ENCODE data around the gene RNF13.

Gene RNF13

GRCh38 chr3:149891621-149892020 lies 78.6 kb downstream of the RNF13 start:
- H3K27me3 ChIP-seq (ENCODE audit: control insufficient read depth, insufficient read depth, low read length) = no peaks in the 10 kb centered on the region
- no peak overlapping the region for H3K4me3 ChIP-seq (ENCODE audit: low read length)
- H3K9me3 ChIP-seq (ENCODE audit: control insufficient read depth, insufficient read depth, low read length) = no peaks in the 10 kb centered on the region
- no peak overlapping the region for H3K27ac ChIP-seq (ENCODE audit: low read length)
- DNase-seq (ENCODE audit: low read depth, low spot score) = no peak
- H3K36me3 ChIP-seq (ENCODE audit: control insufficient read depth, insufficient read depth, low read length) = no peaks in the 10 kb centered on the region
- H3K4me1 ChIP-seq (ENCODE audit: control insufficient read depth, insufficient read depth, low read length) = no peaks in the 10 kb centered on the region

DNA sequence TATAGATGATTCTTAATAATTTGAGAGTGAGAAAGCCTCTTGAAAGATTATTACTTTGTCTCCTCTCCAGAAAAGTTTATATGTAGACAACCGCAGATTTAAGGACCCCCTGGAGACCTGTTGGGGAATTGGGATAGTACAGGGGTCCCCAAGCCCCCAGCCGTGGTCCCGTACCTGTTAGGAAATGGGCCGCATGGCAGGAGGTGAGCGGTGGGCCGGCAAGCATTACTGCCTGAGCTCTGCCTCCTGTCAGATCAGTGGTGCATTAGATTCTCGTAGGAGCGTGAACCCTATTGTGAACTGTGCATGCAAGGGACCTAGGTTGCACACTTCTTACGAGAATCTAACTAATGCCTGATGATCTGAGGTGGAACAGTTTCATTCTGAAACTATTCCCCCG lies 79.4 kb downstream of the RNF13 start:
- no peak for DNase-seq (ENCODE audit: low read depth, low spot score)
- H3K4me1 ChIP-seq (ENCODE audit: control insufficient read depth, insufficient read depth, low read length) = no peaks in the 10 kb centered on the region
- H3K27ac ChIP-seq (ENCODE audit: low read length) = no peak overlapping the region
- no CpG with 5 or more reads among the region's 10 CpGs for WGBS (ENCODE audit: insufficient coverage, insufficient read length)
- no peak overlapping the region for H3K4me3 ChIP-seq (ENCODE audit: low read length)
- no peaks in the 10 kb centered on the region for H3K36me3 ChIP-seq (ENCODE audit: control insufficient read depth, insufficient read depth, low read length)
- no peaks in the 10 kb centered on the region for H3K9me3 ChIP-seq (ENCODE audit: control insufficient read depth, insufficient read depth, low read length)
- no peaks in the 10 kb centered on the region for H3K27me3 ChIP-seq (ENCODE audit: control insufficient read depth, insufficient read depth, low read length)

DNA sequence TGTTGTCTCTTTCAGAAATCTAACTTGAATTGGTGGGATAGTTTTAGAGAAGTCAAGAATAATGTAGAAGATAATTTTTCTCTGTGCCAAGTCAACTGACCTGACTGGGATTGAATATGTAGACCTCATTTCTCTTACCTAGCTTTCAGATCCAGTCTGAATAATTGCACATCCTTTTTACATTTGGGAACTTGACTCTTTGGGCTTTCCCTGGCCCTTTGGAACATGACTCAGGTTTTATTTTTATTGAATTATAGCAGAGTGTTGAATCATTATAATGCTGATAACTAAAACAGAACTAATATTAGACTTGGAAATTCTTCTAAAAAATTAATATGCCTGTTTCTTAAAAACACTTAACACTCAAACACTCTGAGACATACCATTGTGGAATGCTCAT lies 81.2 kb downstream of the RNF13 start:
- Histone ChIP-seq H3K9me3 (ENCODE audit: control insufficient read depth, insufficient read depth, low read length) (no peaks in the 10 kb centered on the region), H3K27ac (ENCODE audit: low read length) (no peak overlapping the region), H3K4me1 (ENCODE audit: control insufficient read depth, insufficient read depth, low read length) (no peaks in the 10 kb centered on the region), H3K36me3 (ENCODE audit: control insufficient read depth, insufficient read depth, low read length) (no peaks in the 10 kb centered on the region), H3K27me3 (ENCODE audit: control insufficient read depth, insufficient read depth, low read length) (no peaks in the 10 kb centered on the region), H3K4me3 (ENCODE audit: low read length) (no peak overlapping the region)
- DNase-seq (ENCODE audit: low read depth, low spot score) = no peak

- no CpG with 5 or more reads among the region's 1 CpG for WGBS (ENCODE audit: insufficient coverage, insufficient read length)
- no peaks in the 10 kb centered on the region for H3K27me3 ChIP-seq (ENCODE audit: control insufficient read depth, insufficient read depth, low read length)
- H3K27ac ChIP-seq (ENCODE audit: low read length) = no peak overlapping the region
- no peaks in the 10 kb centered on the region for H3K9me3 ChIP-seq (ENCODE audit: control insufficient read depth, insufficient read depth, low read length)
- H3K4me1 ChIP-seq (ENCODE audit: control insufficient read depth, insufficient read depth, low read length) = no peaks in the 10 kb centered on the region
- H3K36me3 ChIP-seq (ENCODE audit: control insufficient read depth, insufficient read depth, low read length) = no peaks in the 10 kb centered on the region
- H3K4me3 ChIP-seq (ENCODE audit: low read length) = no peak overlapping the region
- no peak for DNase-seq (ENCODE audit: low read depth, low spot score)
Observed at GRCh38 chr3:149895339-149895738, 82.3 kb downstream of the RNF13 start.

- no peak overlapping the region for H3K4me3 ChIP-seq (ENCODE audit: low read length)
- H3K4me1 ChIP-seq (ENCODE audit: control insufficient read depth, insufficient read depth, low read length) = no peaks in the 10 kb centered on the region
- no CpG with 5 or more reads among the region's 2 CpGs for WGBS (ENCODE audit: insufficient coverage, insufficient read length)
- no peaks in the 10 kb centered on the region for H3K36me3 ChIP-seq (ENCODE audit: control insufficient read depth, insufficient read depth, low read length)
- no peak overlapping the region for H3K27ac ChIP-seq (ENCODE audit: low read length)
- no peaks in the 10 kb centered on the region for H3K27me3 ChIP-seq (ENCODE audit: control insufficient read depth, insufficient read depth, low read length)
- no peaks in the 10 kb centered on the region for H3K9me3 ChIP-seq (ENCODE audit: control insufficient read depth, insufficient read depth, low read length)
- no peak for DNase-seq (ENCODE audit: low read depth, low spot score)
Observed at GRCh38 chr3:149895769-149896168, 82.8 kb downstream of the RNF13 start.

- DNase-seq (ENCODE audit: low read depth, low spot score) = no peak
- no CpG with 5 or more reads among the region's 2 CpGs for WGBS (ENCODE audit: insufficient coverage, insufficient read length)
- Histone ChIP-seq H3K4me1 (ENCODE audit: control insufficient read depth, insufficient read depth, low read length) (no peaks in the 10 kb centered on the region), H3K36me3 (ENCODE audit: control insufficient read depth, insufficient read depth, low read length) (no peaks in the 10 kb centered on the region), H3K27ac (ENCODE audit: low read length) (no peak overlapping the region), H3K27me3 (ENCODE audit: control insufficient read depth, insufficient read depth, low read length) (no peaks in the 10 kb centered on the region), H3K4me3 (ENCODE audit: low read length) (no peak overlapping the region), H3K9me3 (ENCODE audit: control insufficient read depth, insufficient read depth, low read length) (no peaks in the 10 kb centered on the region)
Observed at GRCh38 chr3:149898771-149899170, 85.8 kb downstream of the RNF13 start.

GRCh38 chr3:149900322-149900721 lies 87.3 kb downstream of the RNF13 start:
- no peak for DNase-seq (ENCODE audit: low read depth, low spot score)
- no peaks in the 10 kb centered on the region for H3K9me3 ChIP-seq (ENCODE audit: control insufficient read depth, insufficient read depth, low read length)
- no peaks in the 10 kb centered on the region for H3K4me1 ChIP-seq (ENCODE audit: control insufficient read depth, insufficient read depth, low read length)
- no peaks in the 10 kb centered on the region for H3K36me3 ChIP-seq (ENCODE audit: control insufficient read depth, insufficient read depth, low read length)
- H3K27me3 ChIP-seq (ENCODE audit: control insufficient read depth, insufficient read depth, low read length) = no peaks in the 10 kb centered on the region
- no peak overlapping the region for H3K4me3 ChIP-seq (ENCODE audit: low read length)
- H3K27ac ChIP-seq (ENCODE audit: low read length) = no peak overlapping the region

DNA sequence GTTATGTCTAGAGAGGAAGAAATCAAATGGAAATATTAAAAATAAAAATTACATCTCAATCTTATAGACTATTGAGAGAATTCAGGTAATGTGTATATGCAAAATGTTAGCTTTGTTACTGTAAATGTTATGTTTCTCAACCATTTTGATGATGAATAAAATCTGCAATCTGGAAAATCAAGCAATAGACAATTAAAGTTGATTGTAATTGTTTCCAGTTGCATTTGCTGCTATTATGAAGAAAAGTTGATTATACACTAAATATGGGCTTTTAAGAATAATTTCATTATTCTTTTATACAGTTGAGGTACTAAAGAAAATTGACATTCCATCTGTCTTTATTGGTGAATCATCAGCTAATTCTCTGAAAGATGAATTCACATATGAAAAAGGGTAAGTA lies 88.8 kb downstream of the RNF13 start:
- Histone ChIP-seq H3K36me3 (ENCODE audit: control insufficient read depth, insufficient read depth, low read length) (no peaks in the 10 kb centered on the region), H3K27ac (ENCODE audit: low read length) (no peak overlapping the region), H3K4me3 (ENCODE audit: low read length) (no peak overlapping the region), H3K27me3 (ENCODE audit: control insufficient read depth, insufficient read depth, low read length) (no peaks in the 10 kb centered on the region), H3K9me3 (ENCODE audit: control insufficient read depth, insufficient read depth, low read length) (no peaks in the 10 kb centered on the region), H3K4me1 (ENCODE audit: control insufficient read depth, insufficient read depth, low read length) (no peaks in the 10 kb centered on the region)
- no peak for DNase-seq (ENCODE audit: low read depth, low spot score)

- WGBS (ENCODE audit: insufficient coverage, insufficient read length) = no CpG with 5 or more reads among the region's 3 CpGs
- H3K27me3 ChIP-seq (ENCODE audit: control insufficient read depth, insufficient read depth, low read length) = no peaks in the 10 kb centered on the region
- H3K9me3 ChIP-seq (ENCODE audit: control insufficient read depth, insufficient read depth, low read length) = no peaks in the 10 kb centered on the region
- H3K36me3 ChIP-seq (ENCODE audit: control insufficient read depth, insufficient read depth, low read length) = no peaks in the 10 kb centered on the region
- H3K27ac ChIP-seq (ENCODE audit: low read length) = no peak overlapping the region
- H3K4me3 ChIP-seq (ENCODE audit: low read length) = no peak overlapping the region
- no peak for DNase-seq (ENCODE audit: low read depth, low spot score)
- no peaks in the 10 kb centered on the region for H3K4me1 ChIP-seq (ENCODE audit: control insufficient read depth, insufficient read depth, low read length)
Observed at GRCh38 chr3:149902498-149903139, 89.6 kb downstream of the RNF13 start.

- Histone ChIP-seq H3K4me1 (ENCODE audit: control insufficient read depth, insufficient read depth, low read length) (no peaks in the 10 kb centered on the region), H3K27ac (ENCODE audit: low read length) (no peak overlapping the region)
Observed at GRCh38 chr3:149906036-149906435, 93.0 kb downstream of the RNF13 start.

GRCh38 chr3:149908424-149908957 lies 95.5 kb downstream of the RNF13 start:
- Histone ChIP-seq H3K9me3 (ENCODE audit: control insufficient read depth, insufficient read depth, low read length) (no peaks in the 10 kb centered on the region), H3K4me3 (ENCODE audit: low read length) (no peak overlapping the region), H3K27me3 (ENCODE audit: control insufficient read depth, insufficient read depth, low read length) (no peaks in the 10 kb centered on the region), H3K36me3 (ENCODE audit: control insufficient read depth, insufficient read depth, low read length) (no peaks in the 10 kb centered on the region), H3K4me1 (ENCODE audit: control insufficient read depth, insufficient read depth, low read length) (no peaks in the 10 kb centered on the region), H3K27ac (ENCODE audit: low read length) (no peak overlapping the region)
- no peak for DNase-seq (ENCODE audit: low read depth, low spot score)

More at GRCh38 chr3:149906036-149906435, 93.0 kb downstream of the RNF13 start:
- no peak overlapping the region for H3K4me3 ChIP-seq (ENCODE audit: low read length)
- no peak for DNase-seq (ENCODE audit: low read depth, low spot score)
- no peaks in the 10 kb centered on the region for H3K27me3 ChIP-seq (ENCODE audit: control insufficient read depth, insufficient read depth, low read length)
- no peaks in the 10 kb centered on the region for H3K36me3 ChIP-seq (ENCODE audit: control insufficient read depth, insufficient read depth, low read length)
- no peaks in the 10 kb centered on the region for H3K9me3 ChIP-seq (ENCODE audit: control insufficient read depth, insufficient read depth, low read length)

Data from iPS DF 6.9 (cell line).